GM10248 (cell line): ENCODE measurements around the gene MADD.

Experiments
- CTCF ChIA-PET: fragments of 300-600 bp; sonication (Branson Sonifier 250); formaldehyde crosslinking; extraction: SDS; loops from one replicate; lab custom pipeline; 2021; ENCODE audit warnings: antibody characterized with exemption; lab: Yijun Ruan, JAX
- POLR2A ChIA-PET: fragments of 350-650 bp; sonication (Branson Sonifier 250); formaldehyde crosslinking; extraction: SDS; loops from one replicate; lab custom pipeline; 2020; ENCODE audit warnings: antibody characterized with exemption; lab: Yijun Ruan, JAX
- DNase-seq: peaks from one replicate; pipeline ENCODE4 v3.0.0; 2012; ENCODE audit errors: extremely low spot score
- CTCF ChIP-seq: IDR thresholded peaks from 2 replicates; pipeline ENCODE4 v1.5.1; 2012; ENCODE audit warnings: mild to moderate bottlenecking, low read depth; ENCODE audit errors: extremely low read depth, missing control alignments, control extremely low read depth

MADD gene

GRCh38 chr11:47248304-47248663, 21.6 kb upstream of the MADD start:
- CTCF ChIA-PET = interaction anchor here (0.7 to 5.8 kb wide), 14 partner anchors 9 to 606 kb away, joined by 3 to 57 read pairs (median 4); partner anchors contain the start of genes ARFGAP2, DDB2 and NR1H3
- POLR2A ChIA-PET = interaction anchor here (0.6 to 1.8 kb wide), 7 partner anchors 9 to 167 kb away, joined by 3 to 7 read pairs (median 4); no protein-coding TSS in a partner anchor
- TF ChIP-seq CTCF = no peak

GRCh38 chr11:47248664-47249377, 21.1 kb upstream of the MADD start, which contains the start of gene ACP2:
Gene ACP2, minus strand, starts transcription at chr11:47248814. Its CDS starts 25 bp downstream, at chr11:47248789.
- peak; percentile 88 for DNase-seq
- TF ChIP-seq CTCF = peak; percentile 58
- CTCF ChIA-PET = interaction anchor here (0.7 to 5.8 kb wide), 14 partner anchors 10 to 605 kb away, joined by 3 to 57 read pairs (median 4); partner anchors contain the start of genes ARFGAP2, DDB2 and NR1H3
- POLR2A ChIA-PET = interaction anchor here (0.6 to 1.8 kb wide), 8 partner anchors 10 to 167 kb away, joined by 3 to 7 read pairs (median 4); no protein-coding TSS in a partner anchor

More at GRCh38 chr11:47248304-47248663, 21.6 kb upstream of the MADD start:
- DNase-seq = no peak

GRCh38 chr11:47249378-47249715, 20.6 kb upstream of the MADD start:
- no peak for DNase-seq
- no peak for TF ChIP-seq CTCF
- POLR2A ChIA-PET = interaction anchor here (1.2 to 1.8 kb wide), 4 partner anchors 10 to 35 kb away, joined by 4 to 7 read pairs (median 6); no protein-coding TSS in a partner anchor
- CTCF ChIA-PET = interaction anchor here (1.2 to 5.8 kb wide), 7 partner anchors 10 to 605 kb away, joined by 3 to 57 read pairs (median 12); partner anchors contain the start of genes ARFGAP2 and NR1H3

- ChIA-PET CTCF (interaction anchor here (1.0 to 5.8 kb wide), 5 partner anchors 8 to 161 kb away, joined by 3 to 57 read pairs (median 4); partner anchors contain the start of gene NR1H3), POLR2A (interaction anchor here (0.7 kb wide), 1 partner anchor 140 kb away, joined by 3 read pairs; no protein-coding TSS in a partner anchor)
- no peak for TF ChIP-seq CTCF
- no peak for DNase-seq
These were observed 18.2 kb upstream of the MADD start for GRCh38 chr11:47251751-47252150.

GRCh38 chr11:47253660-47254059, 16.3 kb upstream of the MADD start:
- ChIA-PET CTCF (interaction anchor here (2.0 kb wide), 1 partner anchor 159 kb away, joined by 4 read pairs; no protein-coding TSS in a partner anchor), POLR2A (no interaction called here)

More at GRCh38 chr11:47253660-47254059, 16.3 kb upstream of the MADD start:
- no peak for DNase-seq
- TF ChIP-seq CTCF = no peak
